CD14-positive monocyte (primary cell): ENCODE measurements around the gene MBD2. TPM values are rescaled to one million over a fixed set of nuclear protein-coding genes. Genes with fewer than 3 reads are reported as not detected.

Source experiments
- DNase-seq, 3 donors: peaks; one replicate each; pipeline ENCODE4 v3.0.0-alpha.2; 2011 to 2022
- H2AFZ ChIP-seq: 2 replicates; pipeline ENCODE4 v1.6.0; 2012; ENCODE audit warnings: mild to moderate bottlenecking, low read depth, low read length, inconsistent platforms; ENCODE audit not compliant: insufficient read depth, poor library complexity, severe bottlenecking
- H3K27ac ChIP-seq, 2 donors: 1 replicate in 1 of 2; 2 replicates in 1 of 2; pipeline ENCODE4 v1.5.1; 2012 to 2013; ENCODE audit warnings: low read length in 2 of 2, control low read depth in 1 of 2, inconsistent platforms in 1 of 2, low read depth in 1 of 2, mild to moderate bottlenecking in 1 of 2
- H3K27me3 ChIP-seq, 2 donors: one replicate each; pipeline versions ENCODE4 v1.6.0 to v1.6.1; 2011 to 2013; ENCODE audit warnings: low read length in 2 of 2; ENCODE audit not compliant: control insufficient read depth in 2 of 2, insufficient read depth in 2 of 2
- H3K36me3 ChIP-seq, 2 donors: replicated peaks in 1 of 2; 1 replicate in 1 of 2; 2 replicates in 1 of 2; pipeline versions ENCODE4 v1.5.1 to v1.6.1; 2012 to 2013; ENCODE audit warnings: low read length in 2 of 2, control low read depth in 1 of 2, inconsistent platforms in 1 of 2, mild to moderate bottlenecking in 1 of 2; ENCODE audit not compliant: insufficient read depth in 2 of 2, control insufficient read depth in 1 of 2
- H3K4me1 ChIP-seq, 2 donors: 1 replicate in 1 of 2; 2 replicates in 1 of 2; pipeline versions ENCODE4 v1.5.1 to v1.6.1; 2012 to 2013; ENCODE audit warnings: low read length in 2 of 2, control low read depth in 1 of 2, inconsistent platforms in 1 of 2, mild to moderate bottlenecking in 1 of 2, moderate library complexity in 1 of 2; ENCODE audit not compliant: insufficient read depth in 2 of 2, control insufficient read depth in 1 of 2
- H3K4me2 ChIP-seq: replicated peaks from 2 replicates; pipeline ENCODE3; 2012; ENCODE audit warnings: low read length, moderate library complexity, mild to moderate bottlenecking; ENCODE audit not compliant: poor library complexity, severe bottlenecking; ENCODE audit errors: extremely low read depth
- H3K4me3 ChIP-seq, 3 experiments: fragments of 200-600 bp in 1 of 3; sonication (generic) in 1 of 3; replicated peaks in 1 of 3; 1 replicate in 2 of 3; 2 replicates in 1 of 3; pipeline ENCODE4 v1.5.1; 2011 to 2013; ENCODE audit warnings: low read length in 3 of 3, mild to moderate bottlenecking in 3 of 3, control low read depth in 2 of 3, low read depth in 2 of 3, inconsistent platforms in 1 of 3, moderate library complexity in 1 of 3
- H3K79me2 ChIP-seq: 2 replicates; pipeline ENCODE4 v1.6.0; 2012; ENCODE audit warnings: mild to moderate bottlenecking, control low read depth, inconsistent platforms, low read length, moderate library complexity; ENCODE audit not compliant: insufficient read depth
- H3K9ac ChIP-seq: 2 replicates; pipeline ENCODE4 v1.6.0; 2017; ENCODE audit warnings: low read length, mild to moderate bottlenecking; ENCODE audit not compliant: insufficient read depth, poor library complexity, severe bottlenecking
- H3K9me3 ChIP-seq, 2 donors: replicated peaks in 1 of 2; 1 replicate in 1 of 2; 2 replicates in 1 of 2; pipeline versions ENCODE4 v1.5.1 to v1.6.1; 2012 to 2013; ENCODE audit warnings: low read length in 2 of 2, control low read depth in 1 of 2; ENCODE audit not compliant: control insufficient read depth in 1 of 2, insufficient read depth in 1 of 2
- H4K20me1 ChIP-seq: 2 replicates; pipeline ENCODE4 v1.6.0; 2012; ENCODE audit warnings: mild to moderate bottlenecking, low read length, control low read depth, moderate library complexity; ENCODE audit not compliant: insufficient read depth
- H3K27ac Mint-ChIP-seq, 7 donors: one replicate each; pipeline ENCODE4 v1.8.0; 2020; ENCODE audit warnings: mild to moderate bottlenecking in 7 of 7, mixed read lengths in 7 of 7, moderate library complexity in 6 of 7, inconsistent platforms in 2 of 7
- H3K27me3 Mint-ChIP-seq, 3 donors: one replicate each; pipeline ENCODE4 v1.8.0; 2021 to 2022; ENCODE audit warnings: low read depth in 3 of 3, mild to moderate bottlenecking in 3 of 3, mixed read lengths in 3 of 3, moderate library complexity in 3 of 3, inconsistent platforms in 1 of 3
- H3K36me3 Mint-ChIP-seq, 2 donors: one replicate each; pipeline ENCODE4 v1.8.0; 2020; ENCODE audit warnings: mixed read lengths in 2 of 2, inconsistent platforms in 1 of 2, mild to moderate bottlenecking in 1 of 2
- H3K4me1 Mint-ChIP-seq: one replicate; pipeline ENCODE4 v1.8.0; 2020; ENCODE audit warnings: mild to moderate bottlenecking, mixed read lengths
- H3K4me3 Mint-ChIP-seq, 2 donors: one replicate each; pipeline ENCODE4 v1.8.0; 2020; ENCODE audit warnings: mild to moderate bottlenecking in 2 of 2, mixed read lengths in 2 of 2, moderate library complexity in 1 of 2
- H3K9me3 Mint-ChIP-seq, 7 donors: one replicate each; pipeline ENCODE4 v1.8.0; 2020 to 2022; ENCODE audit warnings: mixed read lengths in 7 of 7, mild to moderate bottlenecking in 6 of 7, moderate library complexity in 6 of 7, inconsistent platforms in 2 of 7
- CTCF ChIP-seq: fragments of 200-600 bp; IDR thresholded peaks from one replicate; pipeline ENCODE4 v1.8.0; 2022; ENCODE audit warnings: antibody characterized with exemption, mild to moderate bottlenecking
- WGBS: methylation state at CpG from one replicate; pipeline ENCODE4 v1.1.5; 2013; ENCODE audit warnings: missing lambda C conversion rate; ENCODE audit not compliant: insufficient coverage; 5-methylcytosine and 5-hydroxymethylcytosine counted together
- intact Hi-C, 2 donors: fragments of 100-400 bp; cut with micrococcal nuclease; formaldehyde crosslinking; loops; one replicate each; pipeline versions ENCODE4 v1.15.0 to v1.15.1; 2023
- polyA plus RNA-seq, 3 donors: library from polyadenylated mRNA; depleted of rRNA in 1 of 3; unstranded in 2 of 3; stranded (reverse) in 1 of 3; fragments of 300-500 nt in 2 of 3; fragments of >200 nt in 1 of 3; fragmentation: Illumina TruSeq in 2 of 3; gene quantifications; 1 replicate in 2 of 3; 2 replicates in 1 of 3; pipeline ENCODE4 v1.2.3, GENCODE V29; 2012 to 2021

The MBD2 gene
- polyA plus RNA-seq, 3 donors, result 11.6 to 64.9 (median 25.2) TPM

GRCh38 chr18:54157646-54158385 is 66.7 kb downstream of the MBD2 start:
- Histone ChIP-seq H3K27ac (no peak overlapping the region), H3K36me3 (peaks cover 95 to 100% of the 10 kb centered on the region in 2 donors), H3K27me3 (no peaks in the 10 kb centered on the region), H2AFZ (no peak overlapping the region), H3K4me3 (no peak overlapping the region), H3K9ac (no peak overlapping the region), H4K20me1 (peaks cover 97% of the 10 kb centered on the region), H3K4me1 (no peaks in the 10 kb centered on the region), H3K4me2 (no peak overlapping the region), H3K79me2 (peaks cover 3% of the 10 kb centered on the region), H3K9me3 (no peaks in the 10 kb centered on the region)
- intact Hi-C loops, result no loop called here
- H3K4me1 Mint-ChIP-seq, result no peaks in the 10 kb centered on the region
- no peak overlapping the region for H3K4me3 Mint-ChIP-seq
- peaks cover 92 to 97% of the 10 kb centered on the region in 2 donors for H3K36me3 Mint-ChIP-seq
- 97% methylated on average over 7 of the region's 7 CpGs for WGBS
- peak overlapping the region in 1 of 7 donors; percentile 16 for H3K27ac Mint-ChIP-seq
- no peak for TF ChIP-seq CTCF
- H3K27me3 Mint-ChIP-seq, result no peaks in the 10 kb centered on the region
- no peak for DNase-seq
- peaks cover 0 to 1% (median 0%) of the 10 kb centered on the region in 7 donors for H3K9me3 Mint-ChIP-seq

DNA sequence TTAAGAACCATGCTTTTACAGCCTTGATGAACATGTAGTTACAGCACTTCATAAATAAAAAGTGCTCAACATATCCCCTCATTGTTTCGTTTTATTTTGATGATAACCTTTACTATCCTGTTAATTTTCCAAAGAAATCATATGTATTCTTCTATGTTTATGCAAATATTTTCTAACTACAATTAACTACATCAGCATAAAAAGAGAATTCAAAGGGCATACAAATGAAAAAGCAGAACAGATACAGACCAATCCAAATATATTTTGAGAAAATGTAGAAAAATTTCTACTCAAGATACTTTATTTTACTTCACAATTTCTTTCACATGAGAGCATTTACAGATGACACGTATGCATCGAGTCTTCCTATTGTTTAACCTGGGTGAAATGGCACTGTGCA is 69.1 kb downstream of the MBD2 start:
- H3K36me3 Mint-ChIP-seq, result peaks cover 86 to 94% of the 10 kb centered on the region in 2 donors
- no peaks in the 10 kb centered on the region for H3K27me3 Mint-ChIP-seq
- H3K4me3 Mint-ChIP-seq, result no peak overlapping the region

More for the DNA sequence above, 69.1 kb downstream of the MBD2 start:
- no peak overlapping the region for H3K4me3 ChIP-seq
- peaks cover 3% of the 10 kb centered on the region for H3K79me2 ChIP-seq
- H3K27me3 ChIP-seq, result no peaks in the 10 kb centered on the region
- no CpG with 5 or more reads among the region's 3 CpGs for WGBS
- no peaks in the 10 kb centered on the region for H3K4me1 Mint-ChIP-seq
- no peak for TF ChIP-seq CTCF
- no peak overlapping the region for H2AFZ ChIP-seq
- no peak overlapping the region for H3K4me2 ChIP-seq
- H3K4me1 ChIP-seq, result no peaks in the 10 kb centered on the region
- intact Hi-C loops, result no loop called here
- peaks cover 79 to 88% of the 10 kb centered on the region in 2 donors for H3K36me3 ChIP-seq
- H3K9me3 Mint-ChIP-seq, result peaks cover 0 to 1% (median 0%) of the 10 kb centered on the region in 7 donors
- no peak overlapping the region for H3K9ac ChIP-seq
- H3K27ac Mint-ChIP-seq, result no peak overlapping the region
- H3K9me3 ChIP-seq, result no peaks in the 10 kb centered on the region
- peaks cover 84% of the 10 kb centered on the region for H4K20me1 ChIP-seq
- H3K27ac ChIP-seq, result no peak overlapping the region
- no peak for DNase-seq
